Measurements from ENCODE around the gene AP3D1. TPM values are rescaled to one million over a fixed set of nuclear protein-coding genes. Genes with fewer than 3 reads are reported as not detected.

The AP3D1 gene
- total and polyA plus RNA-seq, 7 donors, result 51.5 to 120 (median 81.3) TPM

DNA sequence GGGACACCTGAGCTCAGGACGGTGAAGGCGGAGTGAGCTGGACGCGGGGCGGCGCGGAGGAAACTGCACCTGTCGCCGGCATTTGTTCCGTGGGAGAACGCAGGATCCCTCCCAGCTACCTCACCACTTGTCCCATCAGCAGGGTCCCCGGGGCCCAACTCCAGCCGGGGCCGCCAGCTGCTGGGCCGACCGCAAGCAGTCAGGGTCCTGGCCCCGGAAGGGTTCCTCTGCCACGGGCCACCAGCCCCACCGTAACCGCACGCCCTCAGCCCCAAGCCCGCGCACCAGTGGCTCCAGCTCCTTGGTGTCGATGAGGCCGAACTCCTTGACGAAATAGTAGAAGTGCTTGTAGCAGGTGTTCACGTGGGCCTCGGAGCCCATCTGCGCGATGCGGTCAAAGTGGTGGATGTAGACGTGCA lies 74.8 kb downstream of the AP3D1 start:
- intact Hi-C loops (cut with DNase I), result loop anchor here in 1 of 2 donors (5.0 kb wide), 1 partner anchor 149 kb away; no protein-coding TSS in a partner anchor
- TF ChIP-seq, protein P1, sequence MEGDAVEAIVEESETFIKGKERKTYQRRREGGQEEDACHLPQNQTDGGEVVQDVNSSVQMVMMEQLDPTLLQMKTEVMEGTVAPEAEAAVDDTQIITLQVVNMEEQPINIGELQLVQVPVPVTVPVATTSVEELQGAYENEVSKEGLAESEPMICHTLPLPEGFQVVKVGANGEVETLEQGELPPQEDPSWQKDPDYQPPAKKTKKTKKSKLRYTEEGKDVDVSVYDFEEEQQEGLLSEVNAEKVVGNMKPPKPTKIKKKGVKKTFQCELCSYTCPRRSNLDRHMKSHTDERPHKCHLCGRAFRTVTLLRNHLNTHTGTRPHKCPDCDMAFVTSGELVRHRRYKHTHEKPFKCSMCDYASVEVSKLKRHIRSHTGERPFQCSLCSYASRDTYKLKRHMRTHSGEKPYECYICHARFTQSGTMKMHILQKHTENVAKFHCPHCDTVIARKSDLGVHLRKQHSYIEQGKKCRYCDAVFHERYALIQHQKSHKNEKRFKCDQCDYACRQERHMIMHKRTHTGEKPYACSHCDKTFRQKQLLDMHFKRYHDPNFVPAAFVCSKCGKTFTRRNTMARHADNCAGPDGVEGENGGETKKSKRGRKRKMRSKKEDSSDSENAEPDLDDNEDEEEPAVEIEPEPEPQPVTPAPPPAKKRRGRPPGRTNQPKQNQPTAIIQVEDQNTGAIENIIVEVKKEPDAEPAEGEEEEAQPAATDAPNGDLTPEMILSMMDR (IDR thresholded peaks at IDR 0.05), result no peak
- no peaks in the 10 kb centered on the region for H3K9me3 ChIP-seq
- no peak overlapping the region for H3K27ac ChIP-seq
- no peak overlapping the region for H3K4me3 ChIP-seq
- peak in 1 of 2 donors; percentile 48 for DNase-seq
- H3K27me3 ChIP-seq (ENCODE audit: insufficient read depth in 3 of 3, low read length in 2 of 3), result no peaks in the 10 kb centered on the region
- 93 to 95% (median 95%) methylated on average over 32 of the region's 32 CpGs for WGBS, 3 donors
- no peak for ATAC-seq
- H3K36me3 ChIP-seq (ENCODE audit: insufficient read depth in 1 of 2, low read depth in 1 of 2), result peaks cover 2 to 90% of the 10 kb centered on the region in 2 donors
- H3K4me1 ChIP-seq, result no peaks in the 10 kb centered on the region

DNA sequence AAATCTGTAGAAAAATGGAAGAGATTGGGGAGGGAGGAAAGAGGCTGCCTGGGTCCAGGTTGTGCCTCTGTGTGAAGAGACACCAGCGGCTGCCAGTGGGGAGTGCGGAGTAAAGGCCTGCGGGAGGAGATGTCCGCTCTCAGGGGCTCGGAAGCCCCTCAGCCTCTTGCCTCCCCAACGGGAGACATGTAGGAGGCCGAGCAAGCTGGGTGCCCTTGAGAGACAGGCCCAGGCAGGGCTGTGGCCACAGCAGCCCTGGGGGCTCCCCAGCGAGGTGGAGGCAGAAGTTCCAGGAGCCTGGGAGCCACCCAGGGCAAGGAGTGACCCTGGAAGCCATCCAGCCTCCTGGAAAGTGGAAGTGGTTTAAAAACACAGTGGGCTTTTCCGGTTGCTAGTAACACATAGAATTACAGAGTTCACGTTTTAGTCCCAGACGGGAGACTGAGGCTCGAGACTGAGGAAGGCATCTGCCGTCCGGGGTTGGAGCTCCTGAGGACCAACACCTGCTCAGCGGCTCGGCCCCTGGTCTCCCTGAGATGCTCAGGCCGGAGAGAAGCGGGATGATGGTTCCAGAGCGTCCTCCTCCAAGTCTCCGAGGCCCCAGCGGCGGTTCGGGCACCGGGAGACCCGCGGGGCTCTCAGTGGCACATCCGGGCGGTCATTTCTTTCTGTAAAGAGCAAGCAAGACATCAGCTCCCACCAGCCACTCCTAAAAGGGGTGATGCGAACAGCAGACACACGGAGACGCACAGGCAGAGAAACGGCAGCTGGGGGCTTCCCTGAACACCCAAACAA lies 78.4 kb downstream of the AP3D1 start:
- no peak overlapping the region for H3K27ac ChIP-seq
- no peak for ATAC-seq
- peaks cover 2 to 69% of the 10 kb centered on the region in 2 donors for H3K36me3 ChIP-seq (ENCODE audit: insufficient read depth in 1 of 2, low read depth in 1 of 2)
- H3K9me3 ChIP-seq, result no peaks in the 10 kb centered on the region
- TF ChIP-seq, protein P1 (IDR thresholded peaks at IDR 0.05), result no peak
- WGBS, 3 donors, result 89 to 91% (median 91%) methylated on average over 32 of the region's 32 CpGs
- intact Hi-C loops (cut with DNase I), result no loop called here
- H3K27me3 ChIP-seq (ENCODE audit: insufficient read depth in 3 of 3, low read length in 2 of 3), result no peaks in the 10 kb centered on the region
- H3K4me1 ChIP-seq, result peaks cover 7% of the 10 kb centered on the region
- no peak for DNase-seq
- no peak overlapping the region for H3K4me3 ChIP-seq

DNA sequence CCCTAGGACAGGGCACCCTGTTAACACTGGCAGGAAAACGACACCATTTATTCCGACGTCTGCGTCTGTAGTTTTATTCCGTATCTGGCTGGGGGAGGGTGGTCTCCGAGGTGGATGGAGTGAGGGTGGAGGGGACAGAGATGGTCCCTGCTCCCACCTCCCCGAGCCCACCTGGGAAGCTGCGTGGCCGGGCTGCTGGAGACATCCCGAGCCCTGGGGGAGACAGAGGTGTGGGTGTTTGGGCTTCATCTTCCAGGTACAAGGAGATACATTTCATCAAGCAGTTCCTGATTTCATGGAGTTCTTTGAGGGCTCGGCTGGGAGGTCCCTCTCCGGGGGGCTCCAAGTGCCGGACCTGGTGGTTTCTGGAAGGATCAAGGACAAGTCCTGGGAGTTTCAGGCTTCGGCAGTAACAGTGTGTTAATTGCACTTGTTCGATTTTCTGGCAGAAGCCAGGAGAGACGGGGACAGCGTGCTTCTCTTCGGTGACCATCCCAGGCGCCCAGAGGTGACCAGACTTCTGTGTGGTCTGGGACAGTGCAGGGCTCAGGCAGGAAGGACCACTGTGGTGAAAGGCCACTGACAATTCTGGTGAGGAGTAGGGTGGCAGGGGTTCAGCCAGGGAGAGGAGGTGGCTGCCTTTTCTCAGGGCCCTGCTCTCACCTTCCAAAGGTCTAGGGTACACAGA lies 80.2 kb downstream of the AP3D1 start:
- no peak for ATAC-seq
- Histone ChIP-seq H3K4me3 (no peak overlapping the region), H3K4me1 (peaks cover 7% of the 10 kb centered on the region), H3K27ac (no peak overlapping the region), H3K27me3 (ENCODE audit: insufficient read depth in 3 of 3, low read length in 2 of 3) (no peaks in the 10 kb centered on the region), H3K9me3 (no peaks in the 10 kb centered on the region), H3K36me3 (ENCODE audit: insufficient read depth in 1 of 2, low read depth in 1 of 2) (peaks cover 0 to 50% of the 10 kb centered on the region in 2 donors)
- WGBS, 3 donors, result 83 to 87% (median 86%) methylated on average over 19 of the region's 19 CpGs
- TF ChIP-seq, protein P1 (IDR thresholded peaks at IDR 0.05), result no peak
- peak in 1 of 2 donors; percentile 47 for DNase-seq
- intact Hi-C loops (cut with DNase I), result loop anchor here in 1 of 2 donors (2.0 kb wide), 1 partner anchor 142 kb away; no protein-coding TSS in a partner anchor

- no peak overlapping the region for H3K27ac ChIP-seq
- H3K36me3 ChIP-seq (ENCODE audit: insufficient read depth in 1 of 2, low read depth in 1 of 2), result peaks cover 0 to 44% of the 10 kb centered on the region in 2 donors
- intact Hi-C loops (cut with DNase I), result loop anchor here in 1 of 2 donors (2.0 kb wide), 1 partner anchor 142 kb away; no protein-coding TSS in a partner anchor
- H3K27me3 ChIP-seq (ENCODE audit: insufficient read depth in 3 of 3, low read length in 2 of 3), result no peaks in the 10 kb centered on the region
- ATAC-seq, result no peak
- 74 to 92% (median 85%) methylated on average over 9 to 10 of the region's 10 CpGs for WGBS, 3 donors
- H3K4me1 ChIP-seq, result peaks cover 7% of the 10 kb centered on the region
- H3K4me3 ChIP-seq, result no peak overlapping the region
- no peaks in the 10 kb centered on the region for H3K9me3 ChIP-seq
- peak in 1 of 2 donors; percentile 54 for DNase-seq
- TF ChIP-seq, protein P1 (IDR thresholded peaks at IDR 0.05), result no peak
Observed at GRCh38 chr19:2070436-2070827, 80.9 kb downstream of the AP3D1 start.
